GM15510 (cell line): Measurements from ENCODE around the gene KISS1.

Experiments used
- POLR2A ChIP-seq: IDR thresholded peaks from 3 replicates; pipeline ENCODE4 v1.6.1; 2011; ENCODE audit warnings: borderline replicate concordance; ENCODE audit not compliant: insufficient read length; ENCODE audit errors: extremely low read depth

KISS1 gene, protein sequence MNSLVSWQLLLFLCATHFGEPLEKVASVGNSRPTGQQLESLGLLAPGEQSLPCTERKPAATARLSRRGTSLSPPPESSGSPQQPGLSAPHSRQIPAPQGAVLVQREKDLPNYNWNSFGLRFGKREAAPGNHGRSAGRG

GRCh38 chr1:204196068-204196795 is at the start of gene KISS1:
Gene KISS1, minus strand, starts transcription at chr1:204196491. Its CDS starts 3,615 bp downstream, at chr1:204192876.
- no peak for TF ChIP-seq POLR2A

DNA sequence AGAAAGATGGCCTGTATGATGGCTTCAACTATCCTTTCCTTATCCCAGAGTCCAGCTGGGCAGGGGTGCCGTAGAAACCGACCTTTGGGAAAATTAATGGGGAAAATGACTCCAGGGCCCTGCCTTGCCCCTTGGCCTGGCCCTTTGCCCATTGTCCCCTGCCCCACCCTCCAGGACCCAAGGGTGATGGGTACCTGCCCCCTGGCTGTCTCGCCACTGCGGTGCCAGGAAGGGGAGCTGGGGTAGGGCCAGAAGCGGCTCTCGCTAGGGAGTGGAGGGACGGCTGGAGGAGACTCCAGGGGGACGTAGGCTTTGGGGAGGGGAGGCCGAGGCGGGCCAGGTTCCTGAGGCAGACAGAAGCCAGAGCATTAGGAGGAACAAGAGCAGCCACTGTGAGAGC is 46.6 kb upstream of the KISS1 start:
- no peak for TF ChIP-seq POLR2A

- no peak for TF ChIP-seq POLR2A
Measured at GRCh38 chr1:204241914-204242313, 45.6 kb upstream of the KISS1 start.

GRCh38 chr1:204241050-204241449 is 44.8 kb upstream of the KISS1 start:
- TF ChIP-seq POLR2A = no peak

GRCh38 chr1:204240233-204240632 is 43.9 kb upstream of the KISS1 start:
- no peak for TF ChIP-seq POLR2A

- TF ChIP-seq POLR2A = no peak
Measured at GRCh38 chr1:204232526-204232925, 36.2 kb upstream of the KISS1 start.

- TF ChIP-seq POLR2A = no peak
Measured at GRCh38 chr1:204230211-204230610, 33.9 kb upstream of the KISS1 start.

- no peak for TF ChIP-seq POLR2A
Measured at GRCh38 chr1:204228896-204229295, 32.6 kb upstream of the KISS1 start.

- no peak for TF ChIP-seq POLR2A
Measured at GRCh38 chr1:204227996-204228785, 31.9 kb upstream of the KISS1 start.

DNA sequence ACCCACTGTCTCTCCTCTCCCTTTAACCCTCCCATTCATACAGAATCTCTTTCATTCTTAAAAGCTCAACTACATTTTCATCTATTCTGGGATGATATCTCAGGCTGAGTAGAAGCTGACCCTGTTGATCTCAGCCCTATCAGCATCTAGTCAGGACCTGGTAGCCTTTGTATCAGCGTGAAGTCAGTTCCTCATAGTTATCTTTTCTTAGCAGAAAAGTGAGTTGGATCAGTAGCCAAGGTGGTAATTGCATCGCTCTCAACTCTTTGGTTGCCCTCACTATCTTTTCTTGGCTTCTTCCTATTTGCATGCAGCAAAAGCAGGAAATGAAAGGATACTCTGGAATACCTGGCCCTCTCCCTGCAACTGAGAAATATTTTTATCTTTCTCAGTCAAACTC is 31.1 kb upstream of the KISS1 start:
- no peak for TF ChIP-seq POLR2A

- TF ChIP-seq POLR2A = no peak
Measured at GRCh38 chr1:204225841-204226735, 29.8 kb upstream of the KISS1 start.

DNA sequence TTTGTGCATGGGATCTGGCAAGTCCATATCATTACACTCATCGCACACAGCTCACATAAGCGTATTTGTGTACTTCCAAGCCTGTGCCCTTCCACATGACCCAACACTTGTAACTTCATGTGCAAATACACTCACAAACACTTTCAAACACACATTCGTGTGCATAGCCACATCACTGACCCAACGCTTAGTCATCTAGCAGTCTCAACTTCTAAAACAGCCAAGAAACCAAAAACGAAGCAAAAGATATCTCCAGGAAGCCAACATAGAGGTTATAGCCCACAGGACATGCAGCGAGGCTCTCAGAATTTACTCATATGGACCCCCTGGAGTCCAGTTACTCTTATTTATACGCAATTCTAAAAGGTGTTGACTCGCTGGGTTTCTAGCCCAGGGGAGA is 28.4 kb upstream of the KISS1 start:
- no peak for TF ChIP-seq POLR2A

DNA sequence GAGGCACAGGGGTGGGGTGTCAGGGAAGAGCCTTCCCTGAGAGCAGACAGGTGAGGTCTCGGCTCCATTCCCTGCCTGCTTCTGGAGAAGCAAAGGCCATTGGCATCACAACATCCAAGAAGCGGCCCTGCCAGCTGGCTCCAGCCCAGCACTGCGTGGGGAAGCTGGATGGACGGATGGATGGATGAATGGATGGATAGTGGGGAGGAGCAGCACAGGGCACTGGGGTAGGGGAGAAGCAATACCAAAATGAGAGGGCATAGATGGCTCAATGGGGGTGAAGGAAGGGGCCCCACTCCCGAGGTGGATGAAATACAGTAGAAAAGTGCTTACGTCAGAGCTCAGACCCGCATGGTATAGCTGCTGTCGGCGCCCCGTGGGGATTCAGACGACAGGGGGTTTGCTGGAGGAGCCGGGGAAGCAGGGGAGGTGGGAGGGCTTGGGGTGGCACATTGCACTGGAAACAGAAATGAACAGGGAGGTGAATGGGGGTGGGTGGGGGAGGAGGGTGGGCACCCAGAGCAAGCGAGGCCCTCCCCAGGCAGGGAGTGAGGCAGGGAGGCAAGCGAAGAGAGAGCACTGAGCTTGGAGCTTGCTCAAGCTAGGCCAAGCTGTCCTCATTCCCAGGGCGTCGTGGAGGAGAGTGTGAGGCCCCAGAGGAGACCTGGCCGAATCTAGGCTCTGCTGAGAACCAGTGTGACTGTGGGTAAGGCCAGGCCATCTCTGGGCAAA is 27.0 kb upstream of the KISS1 start:
- TF ChIP-seq POLR2A = no peak

DNA sequence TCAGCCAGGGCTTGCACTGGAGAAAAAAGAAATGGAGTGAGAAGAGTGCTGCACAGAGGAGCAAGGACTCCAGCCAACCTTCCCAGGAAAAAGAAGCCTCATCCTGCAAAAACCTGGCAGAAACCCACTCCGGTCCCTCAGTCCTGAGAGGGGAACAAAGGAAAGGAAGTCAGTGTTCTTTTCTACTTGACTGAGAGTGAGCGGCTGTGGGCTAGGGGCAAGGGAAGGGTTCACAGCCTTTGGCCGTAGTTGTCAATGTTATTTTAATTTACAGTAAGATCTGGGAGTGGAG is 26.4 kb upstream of the KISS1 start:
- TF ChIP-seq POLR2A = no peak
